CD4-positive, alpha-beta T cell treated with Interleukin-12 subunit alpha and Interleukin-12 subunit beta, for 1 hour (primary cell): ENCODE data around the gene IRAK2.

Experiments used
- DNase-seq: peaks from one replicate; pipeline ENCODE4 v3.0.0-alpha.2; 2020

Gene IRAK2

GRCh38 chr3:10224794-10225665 is 60.3 kb downstream of the IRAK2 start:
- peak; percentile 77 for DNase-seq

GRCh38 chr3:10226293-10226692 is 61.6 kb downstream of the IRAK2 start:
- DNase-seq: no peak

GRCh38 chr3:10228248-10228950 is 63.7 kb downstream of the IRAK2 start:
- DNase-seq: peak; percentile 27

- DNase-seq: no peak
These were observed 64.9 kb downstream of the IRAK2 start for GRCh38 chr3:10229576-10229975.

- DNase-seq: no peak
These were observed 67.4 kb downstream of the IRAK2 start for GRCh38 chr3:10232137-10232536.

- no peak for DNase-seq
These were observed 69.3 kb downstream of the IRAK2 start for GRCh38 chr3:10233988-10234387.

- no peak for DNase-seq
These were observed 70.0 kb downstream of the IRAK2 start for GRCh38 chr3:10234526-10235230.

GRCh38 chr3:10235551-10235950 is 70.8 kb downstream of the IRAK2 start:
- no peak for DNase-seq

- DNase-seq: peak; percentile 50
These were observed 73.8 kb downstream of the IRAK2 start for GRCh38 chr3:10238345-10239183.

- no peak for DNase-seq
These were observed 76.1 kb downstream of the IRAK2 start for GRCh38 chr3:10240799-10241198.

- DNase-seq: peak; percentile 77
These were observed 77.7 kb downstream of the IRAK2 start for GRCh38 chr3:10242182-10243065.

- no peak for DNase-seq
These were observed 79.3 kb downstream of the IRAK2 start for GRCh38 chr3:10244009-10244408.

GRCh38 chr3:10245081-10245712 is 80.5 kb downstream of the IRAK2 start:
- no peak for DNase-seq

- no peak for DNase-seq
These were observed 83.0 kb downstream of the IRAK2 start for GRCh38 chr3:10247679-10248183.

- peak; percentile 95 for DNase-seq
These were observed 83.7 kb downstream of the IRAK2 start, which contains the start of gene TATDN2 for GRCh38 chr3:10248184-10248983. TSS of gene TATDN2 (plus strand) at chr3:10248459. CDS start at chr3:10249201, 742 bp downstream.

GRCh38 chr3:10248984-10249748 is 84.4 kb downstream of the IRAK2 start:
- DNase-seq: peak; percentile 62

GRCh38 chr3:10249833-10250232 is 85.1 kb downstream of the IRAK2 start:
- no peak for DNase-seq

- no peak for DNase-seq
These were observed 86.3 kb downstream of the IRAK2 start for GRCh38 chr3:10251006-10251405.

- no peak for DNase-seq
These were observed 89.0 kb downstream of the IRAK2 start for GRCh38 chr3:10253731-10254130.
